NT2/D1 (cell line): ENCODE measurements around the gene VPREB1.

Experiments used
- SUZ12 ChIP-seq: IDR thresholded peaks from 2 replicates; pipeline ENCODE4 v1.6.1; 2011; ENCODE audit not compliant: insufficient read length, insufficient read depth; ENCODE audit errors: extremely low read depth
- YY1 ChIP-seq: IDR thresholded peaks from 2 replicates; pipeline ENCODE4 v1.6.1; 2011; ENCODE audit not compliant: insufficient read length, insufficient read depth
- ZNF274 ChIP-seq: IDR thresholded peaks from 2 replicates; pipeline ENCODE4 v1.6.1; 2011; ENCODE audit warnings: mild to moderate bottlenecking, low read depth, low read length

- TF ChIP-seq ZNF274 (no peak), SUZ12 (no peak), YY1 (no peak)
These were observed 49.7 kb upstream of the VPREB1 start for GRCh38 chr22:22194931-22195264.
